Germinal center (tissue), 1 donor: ENCODE measurements around the gene LRRC4C.
"Not testable (repeated sequence)": the region's sequence is repeated elsewhere in the genome, so short reads cannot be mapped to it uniquely, and the experiment has no call there.

Source experiments
- DNase-seq: peaks from one replicate; pipeline ENCODE4 v3.0.0; 2012; ENCODE audit warnings: mixed read lengths, low spot score

LRRC4C gene

GRCh38 chr11:40688369-40688768, 771.1 kb downstream of the LRRC4C start:
- no peak for DNase-seq

GRCh38 chr11:40686765-40687164, 772.7 kb downstream of the LRRC4C start:
- DNase-seq = no peak

GRCh38 chr11:40683010-40683409, 776.4 kb downstream of the LRRC4C start:
- no peak for DNase-seq

- DNase-seq = no peak
Observed at GRCh38 chr11:40679276-40679675, 780.2 kb downstream of the LRRC4C start.

GRCh38 chr11:40647295-40647694, 812.2 kb downstream of the LRRC4C start:
- DNase-seq = no peak

GRCh38 chr11:40642284-40642683, 817.2 kb downstream of the LRRC4C start:
- no peak for DNase-seq

- DNase-seq = no peak
Observed at GRCh38 chr11:40619654-40620053, 839.8 kb downstream of the LRRC4C start.

- no peak for DNase-seq
Observed at GRCh38 chr11:40606800-40607199, 852.7 kb downstream of the LRRC4C start.

GRCh38 chr11:40602866-40603552, 856.4 kb downstream of the LRRC4C start:
- DNase-seq = no peak

GRCh38 chr11:40597546-40598113, 861.8 kb downstream of the LRRC4C start:
- no peak for DNase-seq

GRCh38 chr11:40573254-40573891, 886.1 kb downstream of the LRRC4C start:
- no peak for DNase-seq

- DNase-seq = no peak
Observed at GRCh38 chr11:40569947-40570531, 889.4 kb downstream of the LRRC4C start.

GRCh38 chr11:40567392-40567791, 892.1 kb downstream of the LRRC4C start:
- DNase-seq = no peak

- DNase-seq = no peak
Observed at GRCh38 chr11:40544162-40544561, 915.3 kb downstream of the LRRC4C start.

- DNase-seq = no peak
Observed at GRCh38 chr11:40542821-40543220, 916.6 kb downstream of the LRRC4C start.

GRCh38 chr11:40537734-40538133, 921.7 kb downstream of the LRRC4C start:
- no peak for DNase-seq

GRCh38 chr11:40522080-40522479, 937.4 kb downstream of the LRRC4C start:
- DNase-seq = not testable (repeated sequence)

GRCh38 chr11:40517122-40517521, 942.3 kb downstream of the LRRC4C start:
- no peak for DNase-seq

GRCh38 chr11:40514124-40514523, 945.3 kb downstream of the LRRC4C start:
- no peak for DNase-seq

- no peak for DNase-seq
Observed at GRCh38 chr11:40513281-40513680, 946.2 kb downstream of the LRRC4C start.

GRCh38 chr11:40508303-40508702, 951.1 kb downstream of the LRRC4C start:
- DNase-seq = no peak

- DNase-seq = no peak
Observed at GRCh38 chr11:40506226-40506625, 953.2 kb downstream of the LRRC4C start.

GRCh38 chr11:40491341-40491740, 968.1 kb downstream of the LRRC4C start:
- DNase-seq = no peak
